HG03108 (cell line): Measurements from ENCODE around the gene ASB14.
"Not testable (repeated sequence)": the region's sequence is repeated elsewhere in the genome, so short reads cannot be mapped to it uniquely, and the experiment has no call there.

ENCODE experiments used
- ATAC-seq: cut with Tn5 transposase; IDR thresholded peaks from one replicate; pipeline ENCODE4 v1.9.1; 2021; ENCODE audit warnings: moderate library complexity; ENCODE audit not compliant: unreplicated experiment

Gene ASB14

DNA sequence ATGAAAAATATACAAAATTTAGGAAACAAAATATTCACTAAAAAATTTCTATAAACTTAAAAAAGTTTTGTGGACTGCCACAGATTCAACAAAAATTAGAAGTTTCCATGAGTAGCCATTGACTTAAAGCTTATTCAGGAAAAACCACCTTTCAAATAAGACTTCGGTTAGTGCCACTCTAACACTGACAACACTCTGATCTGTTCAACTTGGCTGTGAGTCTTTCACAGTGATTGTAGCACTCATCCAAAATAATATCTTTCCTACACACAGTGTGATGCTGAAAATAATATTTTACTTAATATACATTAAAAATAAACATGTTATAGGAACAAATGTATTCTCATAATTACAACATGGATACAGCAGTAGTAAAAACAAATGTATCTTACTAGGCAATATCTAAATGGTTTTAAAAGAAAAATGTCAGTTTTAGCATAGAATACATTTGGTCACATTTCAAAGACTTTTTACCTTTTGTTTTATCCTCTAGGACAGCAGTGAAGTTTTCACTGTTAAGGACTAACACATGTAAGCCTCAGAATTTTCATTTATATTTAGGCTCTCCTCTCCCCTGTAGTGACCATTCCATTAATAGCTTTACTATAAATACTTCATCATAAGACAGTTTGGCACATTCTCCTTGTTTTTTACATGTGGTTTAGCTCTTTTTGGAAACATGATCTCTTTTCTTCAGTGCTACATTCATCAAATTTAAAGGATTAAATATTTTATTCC, at the start of gene ASB14:
Gene ASB14 (minus strand): TSS at position 527 of the 738 bp plus-strand sequence. CDS start 652 bp downstream, outside the sequence.
- ATAC-seq = no peak

DNA sequence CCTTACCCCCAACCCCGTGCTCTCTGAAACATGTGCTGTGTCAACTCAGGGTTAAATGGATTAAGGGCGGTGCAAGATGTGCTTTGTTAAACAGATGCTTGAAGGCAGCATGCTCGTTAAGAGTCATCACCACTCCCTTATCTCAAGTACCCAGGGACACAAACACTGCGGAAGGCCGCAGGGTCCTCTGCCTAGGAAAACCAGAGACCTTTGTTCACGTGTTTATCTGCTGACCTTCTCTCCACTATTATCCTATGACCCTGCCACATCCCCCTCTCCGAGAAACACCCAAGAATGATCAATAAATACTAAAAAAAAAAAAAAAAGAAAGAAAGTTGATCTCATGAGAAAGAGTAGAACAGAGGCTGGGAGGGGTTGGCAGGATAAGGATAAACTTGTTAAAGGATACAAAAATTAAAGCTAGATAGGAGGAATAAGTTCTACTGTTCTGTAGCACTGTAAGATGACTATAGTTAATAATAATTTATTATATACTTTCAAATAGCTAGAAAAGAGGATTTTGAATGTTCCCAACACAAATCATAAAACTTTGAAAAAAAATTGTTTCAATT, 46.7 kb upstream of the ASB14 start:
- ATAC-seq = not testable (repeated sequence)

DNA sequence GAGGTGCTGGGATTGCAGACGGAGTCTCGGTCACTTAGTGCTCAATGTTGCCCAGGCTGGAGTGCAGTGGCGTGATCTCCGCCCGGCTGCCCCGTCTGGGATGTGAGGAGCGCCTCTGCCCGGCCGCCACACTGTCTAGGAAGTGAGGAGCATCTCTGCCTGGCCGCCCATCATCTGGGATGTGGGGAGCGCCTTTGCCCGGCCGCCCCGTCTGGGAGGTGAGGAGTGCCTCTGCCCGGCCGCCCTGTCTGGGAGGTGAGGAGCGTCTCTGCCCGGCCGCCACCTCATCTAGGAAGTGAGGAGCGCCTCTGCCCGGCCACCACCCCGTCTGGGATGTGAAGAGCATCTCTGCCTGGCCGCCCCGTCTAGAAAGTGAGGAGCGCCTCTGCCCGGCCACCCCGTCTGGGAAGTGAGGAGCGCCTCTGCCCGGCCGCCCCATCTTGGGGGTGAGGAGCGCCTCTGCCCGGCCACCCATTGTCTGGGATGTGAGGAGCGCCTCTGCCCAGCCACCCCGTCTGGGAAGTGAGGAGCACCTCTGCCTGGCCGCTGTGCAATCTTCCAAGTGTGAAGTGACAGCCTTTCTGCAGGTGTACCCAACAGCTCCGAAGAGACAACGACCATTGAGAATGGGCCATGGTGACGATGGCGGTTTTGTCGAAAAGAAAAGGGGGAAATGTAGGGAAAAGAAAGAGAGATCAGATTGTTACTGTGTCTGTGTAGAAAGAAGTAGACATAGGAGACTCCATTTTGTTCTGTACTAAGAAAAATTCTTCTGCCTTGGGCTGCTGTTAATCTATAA, 46.0 kb upstream of the ASB14 start:
- ATAC-seq = not testable (repeated sequence)

DNA sequence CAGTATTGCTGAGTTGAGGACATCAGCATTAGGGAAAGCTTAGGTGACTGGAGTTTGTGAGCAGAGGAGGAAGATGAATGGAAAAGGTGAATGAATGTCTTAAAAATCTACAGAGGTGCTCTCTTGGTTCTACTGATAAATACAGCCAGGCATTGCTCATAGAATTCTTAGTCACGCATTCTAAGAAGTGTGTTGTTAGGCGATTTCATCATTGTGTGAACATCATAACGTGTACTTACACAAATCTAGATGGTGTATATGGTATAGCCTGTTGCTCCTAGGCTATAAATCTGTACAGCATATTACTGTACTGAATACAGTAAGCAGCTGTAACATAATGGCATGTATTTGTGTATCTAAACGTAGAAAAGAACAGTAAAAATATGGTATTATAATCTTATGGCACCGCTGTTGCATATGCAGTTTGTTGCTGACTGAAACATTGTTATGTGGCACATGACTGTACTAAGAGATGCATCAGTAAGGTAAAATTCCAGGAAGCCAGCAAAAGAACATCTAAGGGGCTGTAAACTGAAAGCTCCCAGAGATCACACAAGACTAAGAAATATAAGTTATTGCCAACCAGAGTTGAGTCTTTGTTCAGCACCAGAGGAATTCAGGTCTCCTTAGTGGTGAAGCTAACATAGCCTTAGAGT, 42.9 kb upstream of the ASB14 start:
- ATAC-seq = no peak

DNA sequence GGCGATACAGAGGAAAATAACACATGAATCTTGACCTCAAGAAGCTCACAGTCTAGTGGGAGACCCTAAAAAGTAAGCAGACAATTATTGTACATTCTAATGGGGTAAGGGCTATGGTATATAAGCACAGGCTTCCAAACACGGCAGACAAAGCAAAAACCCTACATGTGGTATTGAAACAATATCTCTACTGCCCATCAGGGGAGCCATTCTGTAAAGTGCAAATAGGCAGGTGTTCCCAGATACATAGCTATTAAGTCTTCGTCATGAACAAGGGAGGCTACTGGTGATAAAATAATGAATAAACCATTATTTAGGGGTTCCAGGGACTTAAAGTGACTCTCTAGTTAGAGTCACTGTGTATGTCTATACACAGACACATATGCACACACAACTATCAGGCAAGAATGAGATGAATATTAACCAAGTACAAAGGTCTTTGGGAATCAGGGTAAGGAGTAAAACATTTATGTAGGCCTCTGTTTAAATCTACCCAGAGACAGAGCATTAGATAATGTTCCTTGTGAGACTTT, 38.7 kb upstream of the ASB14 start:
- ATAC-seq = no peak

DNA sequence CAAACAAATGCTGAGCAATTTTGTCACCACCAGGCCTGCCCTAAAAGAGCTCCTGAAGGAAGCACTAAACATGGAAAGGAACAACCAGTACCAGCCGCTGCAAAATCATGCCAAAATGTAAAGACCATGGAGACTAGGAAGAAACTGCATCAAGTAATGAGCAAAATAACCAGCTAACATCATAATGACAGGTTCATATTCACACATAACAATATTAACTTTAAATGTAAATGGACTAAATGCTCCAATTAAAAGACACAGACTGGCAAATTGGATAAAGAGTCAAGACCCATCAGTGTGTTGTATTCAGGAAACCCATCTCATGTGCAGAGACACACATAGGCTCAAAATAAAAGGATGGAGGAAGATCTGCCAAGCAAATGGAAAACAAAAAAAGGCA, 34.0 kb upstream of the ASB14 start:
- ATAC-seq = not testable (repeated sequence)

DNA sequence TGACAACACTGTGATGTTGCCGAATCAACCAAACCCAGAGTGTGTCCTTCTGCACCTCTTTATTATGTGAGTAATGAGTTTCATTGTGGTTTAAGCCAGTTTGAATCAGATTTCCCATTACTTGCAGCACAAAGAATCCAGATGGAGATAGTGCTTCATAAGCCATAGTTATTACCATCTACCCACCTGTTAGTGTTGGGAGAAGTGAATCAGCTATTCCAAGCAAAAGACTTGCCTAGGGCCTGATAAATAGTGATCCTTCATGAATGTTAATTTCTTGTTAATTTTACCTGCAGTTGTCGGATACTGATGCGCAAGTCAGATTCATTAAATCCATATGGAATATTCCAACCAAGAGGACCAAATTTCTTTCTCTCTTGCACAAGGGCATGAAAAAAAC, 21.7 kb upstream of the ASB14 start:
- ATAC-seq = no peak

DNA sequence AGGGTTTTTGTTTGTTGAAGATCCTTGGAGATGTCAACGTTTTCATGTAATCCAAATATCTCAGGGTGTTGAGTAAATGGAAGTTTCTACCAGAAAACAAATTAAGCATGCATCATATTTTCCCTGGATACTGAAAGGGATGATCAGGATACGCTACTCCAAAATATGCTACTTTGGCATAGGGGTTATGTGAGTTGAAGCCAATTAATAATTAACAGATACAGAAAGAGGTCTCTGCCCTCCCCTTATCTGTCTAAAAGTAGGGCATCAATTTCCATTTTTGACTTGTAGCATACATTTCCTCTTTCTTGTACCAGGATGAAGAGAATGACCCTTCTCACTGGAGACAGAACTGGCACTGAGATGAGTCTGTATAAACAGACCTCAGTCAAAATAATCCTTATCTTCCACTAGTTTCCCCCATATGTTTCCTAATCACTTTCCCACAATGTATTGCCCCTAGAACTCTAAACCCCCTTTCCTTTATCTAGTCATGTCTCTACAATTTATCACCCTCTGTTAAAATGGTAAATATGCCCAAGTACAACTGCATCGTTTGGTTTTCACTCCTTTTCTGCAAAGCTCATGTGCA, 17.4 kb upstream of the ASB14 start:
- no peak for ATAC-seq

DNA sequence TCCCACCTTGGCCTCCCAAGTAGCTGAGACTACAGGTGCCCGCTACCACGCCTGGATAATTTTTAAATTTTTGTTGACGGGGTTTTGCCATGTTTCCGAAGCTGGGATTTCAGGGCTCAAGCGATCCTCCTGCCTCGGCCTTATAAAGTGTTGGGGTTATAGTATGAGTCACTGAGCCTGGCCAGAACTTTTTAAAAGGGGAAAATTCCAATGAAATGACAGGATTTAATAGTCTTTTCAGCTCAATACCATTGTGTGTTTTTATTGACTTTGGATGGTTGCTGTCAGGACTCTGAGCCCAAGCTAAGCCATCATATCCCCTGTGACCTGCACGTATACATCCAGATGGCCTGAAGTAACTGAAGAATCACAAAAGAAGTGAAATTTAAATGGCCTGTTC, 11.0 kb upstream of the ASB14 start:
- ATAC-seq = not testable (repeated sequence)

DNA sequence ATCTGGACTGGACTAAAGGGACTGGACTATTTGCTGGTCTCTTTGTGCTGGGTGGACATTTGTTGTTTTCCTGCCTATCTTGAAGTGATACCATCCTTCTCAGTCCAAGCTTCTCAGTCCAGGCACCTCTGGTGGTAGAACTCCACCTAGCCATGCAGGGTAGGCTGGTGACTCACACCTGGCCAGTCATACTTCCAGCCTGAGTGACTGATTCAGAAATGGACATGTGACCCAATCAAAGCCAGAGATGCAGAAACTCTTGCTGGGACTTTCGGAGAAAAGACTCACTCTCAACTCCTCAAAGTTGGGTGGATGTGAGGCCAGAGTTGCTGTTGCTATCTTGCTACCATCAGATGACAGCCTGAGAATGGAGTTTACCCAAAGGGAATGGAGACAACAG, 5.6 kb upstream of the ASB14 start:
- ATAC-seq = no peak

DNA sequence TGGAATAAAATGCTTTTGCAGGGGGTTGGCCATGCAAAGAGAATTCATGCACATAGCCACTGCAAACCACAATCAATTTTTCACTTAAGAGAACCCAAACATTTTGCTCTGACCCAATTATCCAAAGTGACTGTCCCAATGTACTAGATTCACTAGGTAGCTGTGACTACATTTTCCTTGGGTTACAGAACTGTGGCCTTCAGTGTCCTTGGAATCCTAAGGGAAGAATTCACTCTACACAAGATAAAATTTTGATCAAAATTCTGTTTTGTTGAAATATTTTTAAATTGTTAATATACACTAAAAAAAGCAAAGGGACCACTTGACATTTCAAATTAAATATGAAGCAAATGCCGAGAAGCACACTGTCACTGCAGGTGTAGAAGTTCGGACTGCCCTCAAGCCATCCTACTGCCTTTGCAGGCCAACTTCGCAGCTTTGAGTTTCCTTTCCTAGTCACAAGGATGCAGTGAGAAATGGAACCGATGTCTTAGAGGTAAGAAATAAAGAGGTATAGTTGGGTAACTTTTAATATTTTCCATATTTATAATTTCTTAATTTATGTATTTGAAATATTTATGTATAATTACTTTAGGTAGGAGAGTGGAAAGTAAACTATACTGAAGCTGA, 527 bp upstream of the ASB14 start:
- no peak for ATAC-seq

DNA sequence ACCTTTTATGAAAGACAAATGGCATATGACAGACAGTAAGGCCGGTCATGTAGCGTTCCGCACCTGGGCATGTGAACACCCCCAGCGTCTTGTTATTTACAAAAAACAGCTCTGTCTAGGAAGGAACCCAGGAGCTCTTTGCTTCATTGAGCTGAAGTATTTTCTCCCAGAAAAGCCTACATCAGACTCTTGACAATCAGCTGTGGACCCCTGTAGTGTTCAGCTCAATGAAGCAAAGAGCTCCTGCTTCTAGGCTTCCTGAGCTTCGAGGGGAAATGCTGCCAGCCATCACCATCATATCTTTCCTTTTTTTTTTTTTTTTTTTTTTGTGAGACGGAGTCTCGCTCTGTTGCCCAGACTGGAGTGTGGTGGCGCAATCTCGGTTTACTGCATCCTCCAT, 4.1 kb downstream of the ASB14 start:
- no peak for ATAC-seq

DNA sequence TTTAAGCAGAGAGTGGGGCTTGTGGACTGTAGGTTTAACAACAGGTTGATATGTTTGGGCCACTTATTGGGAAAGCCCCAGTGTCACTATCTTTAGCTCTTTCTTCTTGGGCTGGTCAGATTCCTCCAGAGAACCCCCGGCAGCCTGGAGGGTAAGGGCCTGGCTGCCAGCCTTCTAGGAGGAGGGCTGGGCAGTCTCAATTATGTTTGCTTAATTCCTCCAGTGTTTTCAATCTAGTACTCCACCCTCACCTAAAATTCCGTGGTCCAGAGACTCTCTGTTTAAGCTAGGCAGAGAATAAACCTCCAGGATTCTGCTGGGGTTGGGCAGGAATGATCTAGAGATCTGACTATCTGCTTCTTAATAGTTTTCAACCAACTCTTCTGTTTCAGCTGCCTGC, 5.3 kb downstream of the ASB14 start:
- no peak for ATAC-seq

DNA sequence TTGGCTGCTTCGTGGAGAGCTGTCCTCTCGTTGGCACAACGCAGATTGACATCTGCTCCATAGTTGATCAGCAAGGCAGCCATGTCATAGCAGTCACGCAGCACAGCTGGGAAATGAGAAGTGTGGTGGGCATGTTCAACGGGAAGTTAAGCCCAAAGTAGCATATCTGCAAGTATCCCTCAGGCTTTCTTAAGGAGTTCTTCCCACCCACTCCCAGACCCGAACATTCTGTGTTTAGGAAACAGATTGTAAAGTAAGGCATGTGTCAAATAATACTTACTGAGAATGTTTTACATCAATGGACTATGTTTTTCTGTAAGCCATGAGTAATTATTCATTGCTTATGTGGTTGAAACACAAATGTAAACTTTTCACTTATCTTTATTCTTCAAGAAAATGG, 9.2 kb downstream of the ASB14 start:
- ATAC-seq = no peak

DNA sequence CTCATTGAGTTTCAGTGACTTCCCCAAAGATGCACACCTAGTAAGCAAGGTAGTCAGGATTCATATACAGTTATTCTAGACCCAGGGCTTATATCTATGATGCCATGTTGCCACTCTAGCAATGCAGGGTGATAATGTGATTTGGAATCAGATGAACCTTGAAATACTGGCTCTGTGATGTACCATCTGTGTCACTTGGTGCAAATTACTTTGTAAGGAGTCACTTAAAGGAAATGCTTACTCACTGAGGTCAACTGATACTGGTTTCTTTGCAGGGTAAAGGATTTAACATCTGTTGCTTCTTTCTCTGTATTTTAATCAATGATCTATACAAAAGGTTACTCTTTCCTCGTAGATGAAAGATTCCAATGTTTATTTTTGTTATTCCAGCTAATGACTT, 10.8 kb downstream of the ASB14 start:
- no peak for ATAC-seq

DNA sequence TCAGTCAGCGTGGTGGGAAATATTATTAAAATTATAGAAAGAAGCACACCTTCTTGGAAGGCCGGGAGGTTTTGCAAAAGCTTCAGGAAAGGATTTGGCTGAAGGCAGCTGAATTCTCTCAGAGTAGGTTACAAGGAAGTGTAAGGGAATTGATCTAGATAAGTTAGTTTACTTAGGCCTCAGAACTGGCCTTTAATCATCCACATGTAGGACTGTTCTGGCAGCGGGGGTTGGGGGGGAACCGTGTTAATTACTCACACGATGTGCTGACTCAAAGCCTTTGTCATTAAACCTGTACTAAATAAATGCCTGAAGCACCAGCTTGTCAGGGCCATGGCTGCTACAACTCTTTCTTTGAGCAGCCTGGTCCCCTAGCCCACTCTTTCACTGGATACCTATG, 12.8 kb downstream of the ASB14 start:
- no peak for ATAC-seq

DNA sequence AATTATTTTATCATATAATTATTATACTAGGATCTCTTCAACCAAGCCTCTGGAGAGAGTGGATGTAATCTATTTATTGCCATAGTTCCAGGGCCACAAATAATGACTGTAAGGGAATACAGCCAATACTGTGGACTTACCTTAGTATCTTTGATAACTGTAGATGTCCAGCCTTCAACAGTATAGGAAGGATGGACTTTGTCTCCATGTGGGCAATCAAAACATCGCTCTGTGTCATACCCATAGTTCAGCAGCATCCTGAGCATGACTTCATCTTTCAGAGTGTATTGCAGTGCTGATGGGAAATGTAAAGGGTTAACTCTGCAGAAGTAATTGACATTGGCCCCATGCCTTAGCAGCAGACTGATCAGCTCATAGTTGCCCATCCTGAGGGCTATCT, 14.2 kb downstream of the ASB14 start:
- ATAC-seq = no peak

DNA sequence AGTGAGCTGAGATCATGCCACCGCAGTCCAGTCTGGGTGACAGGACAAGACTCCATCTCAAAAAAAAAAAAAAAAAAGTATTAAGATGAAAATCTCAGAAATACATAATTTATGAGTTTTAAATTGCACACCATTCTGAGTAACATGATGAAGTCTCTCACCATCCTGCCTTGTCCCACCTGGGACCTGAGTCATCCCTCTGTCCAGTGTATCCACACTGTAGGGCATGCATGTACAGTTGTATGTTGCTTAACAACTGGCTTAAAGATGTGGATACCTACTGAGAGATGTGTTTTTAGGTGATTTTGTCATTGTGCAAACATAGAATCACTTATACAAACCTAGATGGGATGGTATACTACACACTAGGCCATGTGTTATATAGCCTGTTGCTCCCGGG, 17.1 kb downstream of the ASB14 start:
- no peak for ATAC-seq

DNA sequence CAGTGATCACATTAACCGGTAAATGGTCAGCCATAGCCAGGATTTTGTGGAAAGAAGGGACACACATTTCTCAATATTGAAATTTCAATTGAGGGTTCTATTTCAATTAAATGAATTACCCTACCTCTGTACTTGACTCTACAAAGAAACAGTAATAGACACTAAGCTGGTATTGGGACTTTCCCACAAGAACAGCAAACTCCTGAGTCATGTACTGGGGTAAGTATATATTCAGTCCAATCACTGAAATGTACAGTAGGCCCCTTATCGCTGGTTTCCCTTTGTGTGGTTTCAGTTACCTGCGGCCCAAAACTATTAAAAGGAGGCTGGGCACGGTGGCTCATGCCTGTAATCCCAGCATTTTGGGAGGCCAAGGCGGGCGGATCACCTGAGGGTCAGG, 17.6 kb downstream of the ASB14 start:
- ATAC-seq = no peak

DNA sequence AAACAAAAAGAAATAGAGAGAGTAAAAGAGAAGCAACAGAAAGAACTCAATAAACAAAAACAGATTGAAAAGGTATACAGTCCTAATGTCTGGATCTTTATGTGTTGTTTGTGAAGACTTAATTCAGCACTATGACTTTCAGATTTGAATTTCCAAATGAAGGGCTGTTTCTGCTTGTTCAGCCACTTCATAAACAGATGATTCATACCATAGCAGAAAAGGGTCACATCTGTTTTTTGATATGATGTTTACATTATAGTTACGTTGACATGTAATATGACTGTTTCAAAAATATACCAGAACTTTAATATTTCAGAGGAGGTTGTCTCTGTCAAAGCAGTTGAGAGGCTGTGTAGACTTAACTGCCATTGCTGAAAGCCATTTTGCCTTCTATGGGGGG, 24.1 kb downstream of the ASB14 start:
- ATAC-seq = no peak
